Neural cell (in vitro differentiated cells): ENCODE measurements around the gene FLOT2. TPM values are rescaled to one million over a fixed set of nuclear protein-coding genes. Genes with fewer than 3 reads are reported as not detected.

Source experiments
- H2AFZ ChIP-seq: fragments of 200-600, 300-800 bp; sonication (generic), shearing (Covaris generic); 2 replicates; pipeline ENCODE4 v1.6.0; 2014; ENCODE audit warnings: low read depth, mild to moderate bottlenecking, antibody characterized with exemption, low read length, moderate library complexity
- H3F3A ChIP-seq: fragments of 200-600 bp; shearing (Covaris generic); 2 replicates; pipeline ENCODE4 v1.6.1; 2016; ENCODE audit warnings: mild to moderate bottlenecking, moderate library complexity, mixed read lengths, antibody characterized with exemption, low read length; ENCODE audit not compliant: insufficient read depth, poor library complexity, severe bottlenecking
- H3K27ac ChIP-seq: fragments of 200-600, 300-800 bp; sonication (generic), shearing (Covaris generic); 2 replicates; pipeline ENCODE4 v1.5.1; 2014; ENCODE audit warnings: mild to moderate bottlenecking, low read length, moderate library complexity
- H3K27me3 ChIP-seq: fragments of 300-800, 200-600 bp; sonication (generic), shearing (Covaris generic); 2 replicates; pipeline ENCODE4 v1.6.0; 2014; ENCODE audit warnings: mild to moderate bottlenecking, low read depth, low read length, moderate library complexity; ENCODE audit not compliant: insufficient read depth
- H3K36me3 ChIP-seq: fragments of 300-800, 200-600 bp; sonication (generic), shearing (Covaris generic); 2 replicates; pipeline ENCODE4 v1.5.1; 2014; ENCODE audit warnings: mild to moderate bottlenecking, antibody characterized with exemption, low read length, moderate library complexity; ENCODE audit not compliant: insufficient read depth
- H3K4me2 ChIP-seq: fragments of 300-800, 200-600 bp; sonication (generic), shearing (Covaris generic); 2 replicates; pipeline ENCODE4 v1.6.0; 2014; ENCODE audit warnings: mild to moderate bottlenecking, low read length
- H3K4me3 ChIP-seq: fragments of 300-800, 200-600 bp; sonication (generic), shearing (Covaris generic); 2 replicates; pipeline ENCODE4 v1.5.1; 2014; ENCODE audit warnings: mild to moderate bottlenecking, low read length, moderate library complexity
- H3K79me2 ChIP-seq: fragments of 200-600 bp; shearing (Covaris generic); replicated peaks from 2 replicates; pipeline ENCODE4 v1.6.0; 2014; ENCODE audit warnings: mild to moderate bottlenecking, low read length, moderate library complexity; ENCODE audit not compliant: insufficient read depth
- H3K9ac ChIP-seq: fragments of 300-800, 200-600 bp; sonication (generic), shearing (Covaris generic); 2 replicates; pipeline ENCODE4 v1.6.1; 2016; ENCODE audit warnings: mild to moderate bottlenecking, low read length, mixed read lengths
- H3K9me2 ChIP-seq: fragments of 200-600 bp; shearing (Covaris generic); 2 replicates; pipeline ENCODE4 v1.6.1; 2016; ENCODE audit warnings: mild to moderate bottlenecking, low read length, mixed read lengths; ENCODE audit not compliant: insufficient read depth
- H3K9me3 ChIP-seq: fragments of 200-600, 300-800 bp; sonication (generic), shearing (Covaris generic); 2 replicates; pipeline ENCODE4 v1.6.1; 2016; ENCODE audit warnings: mild to moderate bottlenecking, mixed run types, low read length, moderate library complexity, mixed read lengths
- H4K20me1 ChIP-seq: fragments of 200-600 bp; shearing (Covaris generic); 2 replicates; pipeline ENCODE4 v1.6.1; 2016; ENCODE audit warnings: mild to moderate bottlenecking, mixed run types; ENCODE audit not compliant: insufficient read depth
- CTCF ChIP-seq: fragments of 450-650 bp; IDR thresholded peaks from 2 replicates; pipeline ENCODE4 v1.5.1; 2014; ENCODE audit warnings: antibody characterized with exemption, mild to moderate bottlenecking, moderate library complexity; ENCODE audit not compliant: poor library complexity, severe bottlenecking
- EP300 ChIP-seq: fragments of 450-650 bp; conservative IDR thresholded peaks from 2 replicates; pipeline ENCODE4 v1.6.1; 2014; ENCODE audit warnings: antibody characterized with exemption, mild to moderate bottlenecking, moderate library complexity; ENCODE audit not compliant: poor library complexity, severe bottlenecking
- EZH2 ChIP-seq: fragments of 200-600, 300-800 bp; shearing (Covaris generic), sonication (generic); IDR thresholded peaks from 2 replicates; pipeline ENCODE4 v1.6.1; 2014; ENCODE audit warnings: antibody characterized with exemption, low read length, borderline replicate concordance, mild to moderate bottlenecking; ENCODE audit not compliant: insufficient read depth, poor library complexity, severe bottlenecking
- MXI1 ChIP-seq: fragments of 450-650 bp; conservative IDR thresholded peaks from 2 replicates; pipeline ENCODE4 v1.6.1; 2014; ENCODE audit warnings: antibody characterized with exemption, mild to moderate bottlenecking; ENCODE audit not compliant: poor library complexity, severe bottlenecking
- POLR2AphosphoS5 ChIP-seq: IDR thresholded peaks from 2 replicates; pipeline ENCODE4 v1.6.1; 2012
- RAD21 ChIP-seq: fragments of 450-650 bp; conservative IDR thresholded peaks from 2 replicates; pipeline ENCODE4 v1.6.1; 2014; ENCODE audit warnings: antibody characterized with exemption, mild to moderate bottlenecking, moderate library complexity
- REST ChIP-seq: IDR thresholded peaks from 2 replicates; pipeline ENCODE4 v1.6.1; 2012; ENCODE audit warnings: borderline replicate concordance
- SMC3 ChIP-seq: fragments of 450-650 bp; conservative IDR thresholded peaks from 2 replicates; pipeline ENCODE4 v1.6.1; 2014; ENCODE audit warnings: antibody characterized with exemption, mild to moderate bottlenecking, moderate library complexity; ENCODE audit not compliant: poor library complexity
- TAF1 ChIP-seq: IDR thresholded peaks from 2 replicates; pipeline ENCODE4 v1.6.1; 2012; ENCODE audit warnings: low read depth
- polyA plus RNA-seq: library from polyadenylated mRNA; depleted of rRNA; stranded (reverse); fragments of >200 nt; gene quantifications from 2 replicates; pipeline ENCODE4 v1.2.3, GENCODE V29; 2014

The FLOT2 gene
- polyA plus RNA-seq, 1 donor from 2014 or later, result 27.5 TPM

GRCh38 chr17:28846231-28846630, 51.3 kb downstream of the FLOT2 start:
- H3K9me3 ChIP-seq, result no peaks in the 10 kb centered on the region
- H3K79me2 ChIP-seq, result peaks cover 7% of the 10 kb centered on the region
- no peak overlapping the region for H3K4me3 ChIP-seq
- no peaks in the 10 kb centered on the region for H3K9me2 ChIP-seq
- no peak for TF ChIP-seq MXI1
- H3K27ac ChIP-seq, result no peak overlapping the region
- no peak overlapping the region for H2AFZ ChIP-seq
- H3K27me3 ChIP-seq, result no peaks in the 10 kb centered on the region
- no peaks in the 10 kb centered on the region for H3K36me3 ChIP-seq
- H4K20me1 ChIP-seq, result no peaks in the 10 kb centered on the region
- no peak overlapping the region for H3K9ac ChIP-seq
- no peaks in the 10 kb centered on the region for H3F3A ChIP-seq
- no peak overlapping the region for H3K4me2 ChIP-seq

- no peak overlapping the region for H2AFZ ChIP-seq
Measured at GRCh38 chr17:28843816-28844148, 53.8 kb downstream of the FLOT2 start.

More at GRCh38 chr17:28843816-28844148, 53.8 kb downstream of the FLOT2 start:
- no peak overlapping the region for H3K4me2 ChIP-seq
- H3K27me3 ChIP-seq, result no peaks in the 10 kb centered on the region
- TF ChIP-seq RAD21 (no peak), SMC3 (no peak), EZH2 (no peak), REST (no peak), TAF1 (no peak), POLR2AphosphoS5 (no peak), MXI1 (no peak), CTCF (no peak), EP300 (no peak)
- no peak overlapping the region for H3K4me3 ChIP-seq
- no peak overlapping the region for H3K9ac ChIP-seq
- no peaks in the 10 kb centered on the region for H3K9me3 ChIP-seq
- no peaks in the 10 kb centered on the region for H4K20me1 ChIP-seq
- H3F3A ChIP-seq, result no peaks in the 10 kb centered on the region
- no peaks in the 10 kb centered on the region for H3K36me3 ChIP-seq
- peaks cover 25% of the 10 kb centered on the region for H3K79me2 ChIP-seq
- no peak overlapping the region for H3K27ac ChIP-seq
- H3K9me2 ChIP-seq, result no peaks in the 10 kb centered on the region
